HEK293 (cell line): ENCODE measurements around the gene CBY1.

ENCODE experiments used
- GLIS1 ChIP-seq: fragments of 450-650 bp; formaldehyde crosslinking; IDR thresholded peaks from 2 replicates; pipeline ENCODE4 v1.5.1; 2016; ENCODE audit warnings: missing biosample characterization, missing genetic modification characterization
- HIC1 ChIP-seq: fragments of 450-650 bp; formaldehyde crosslinking; IDR thresholded peaks from 2 replicates; pipeline ENCODE4 v1.5.1; 2016; ENCODE audit warnings: missing biosample characterization, missing genetic modification characterization
- KLF9 ChIP-seq: fragments of 450-650 bp; formaldehyde crosslinking; IDR thresholded peaks from 2 replicates; pipeline ENCODE4 v1.5.1; 2016; ENCODE audit warnings: missing biosample characterization, missing genetic modification characterization, low read depth
- MYNN ChIP-seq: fragments of 450-650 bp; formaldehyde crosslinking; IDR thresholded peaks from 2 replicates; pipeline ENCODE4 v1.5.1; 2016; ENCODE audit warnings: missing biosample characterization, missing genetic modification characterization, borderline replicate concordance
- TSHZ1 ChIP-seq: fragments of 450-650 bp; formaldehyde crosslinking; IDR thresholded peaks from 2 replicates; pipeline ENCODE4 v1.5.1; 2016; ENCODE audit warnings: missing biosample characterization, missing genetic modification characterization, borderline replicate concordance
- YY2 ChIP-seq: fragments of 450-650 bp; formaldehyde crosslinking; IDR thresholded peaks from 2 replicates; pipeline ENCODE4 v1.5.1; 2016; ENCODE audit warnings: missing biosample characterization, missing genetic modification characterization
- ZBTB8A ChIP-seq: fragments of 450-650 bp; formaldehyde crosslinking; IDR thresholded peaks from 2 replicates; pipeline ENCODE4 v1.5.1; 2016; ENCODE audit warnings: missing biosample characterization, missing genetic modification characterization
- ZNF140 ChIP-seq: fragments of 450-650 bp; formaldehyde crosslinking; IDR thresholded peaks from 2 replicates; pipeline ENCODE4 v1.5.1; 2016; ENCODE audit warnings: missing biosample characterization, missing genetic modification characterization
- ZNF157 ChIP-seq: fragments of 450-650 bp; formaldehyde crosslinking; IDR thresholded peaks from 2 replicates; pipeline ENCODE4 v1.5.1; 2016; ENCODE audit warnings: missing biosample characterization, missing genetic modification characterization
- ZNF280C ChIP-seq: fragments of 450-650 bp; formaldehyde crosslinking; IDR thresholded peaks from 2 replicates; pipeline ENCODE4 v1.5.1; 2016; ENCODE audit warnings: missing biosample characterization, missing genetic modification characterization
- ZNF302 ChIP-seq: fragments of 450-650 bp; formaldehyde crosslinking; IDR thresholded peaks from 2 replicates; pipeline ENCODE4 v1.5.1; 2016; ENCODE audit warnings: missing biosample characterization, missing genetic modification characterization, low read depth
- ZNF324 ChIP-seq: fragments of 450-650 bp; formaldehyde crosslinking; IDR thresholded peaks from 2 replicates; pipeline ENCODE4 v1.5.1; 2016; ENCODE audit warnings: missing biosample characterization, missing genetic modification characterization
- ZNF366 ChIP-seq: fragments of 450-650 bp; formaldehyde crosslinking; conservative IDR thresholded peaks from 2 replicates; pipeline ENCODE4 v1.5.1; 2016; ENCODE audit warnings: missing biosample characterization, missing genetic modification characterization
- ZNF391 ChIP-seq: fragments of 450-650 bp; formaldehyde crosslinking; IDR thresholded peaks from 2 replicates; pipeline ENCODE4 v1.5.1; 2016; ENCODE audit warnings: low read depth, missing biosample characterization, missing genetic modification characterization, borderline replicate concordance
- ZNF423 ChIP-seq: fragments of 450-650 bp; formaldehyde crosslinking; IDR thresholded peaks from 2 replicates; pipeline ENCODE4 v1.5.1; 2016; ENCODE audit warnings: missing biosample characterization, missing genetic modification characterization
- ZNF48 ChIP-seq: fragments of 450-650 bp; formaldehyde crosslinking; IDR thresholded peaks from 2 replicates; pipeline ENCODE4 v1.5.1; 2016; ENCODE audit warnings: missing biosample characterization, missing genetic modification characterization
- ZNF501 ChIP-seq: fragments of 450-650 bp; formaldehyde crosslinking; IDR thresholded peaks from 2 replicates; pipeline ENCODE4 v1.5.1; 2016; ENCODE audit warnings: missing biosample characterization, missing genetic modification characterization
- ZNF521 ChIP-seq: fragments of 450-650 bp; formaldehyde crosslinking; IDR thresholded peaks from 2 replicates; pipeline ENCODE4 v1.5.1; 2017; ENCODE audit warnings: missing biosample characterization, mild to moderate bottlenecking, missing genetic modification characterization
- ZNF530 ChIP-seq: fragments of 450-650 bp; formaldehyde crosslinking; IDR thresholded peaks from 2 replicates; pipeline ENCODE4 v1.5.1; 2016; ENCODE audit warnings: low read depth, missing biosample characterization, missing genetic modification characterization
- ZNF561 ChIP-seq: fragments of 450-650 bp; IDR thresholded peaks from 2 replicates; pipeline ENCODE4 v1.5.1; 2018; ENCODE audit warnings: missing biosample characterization, missing genetic modification characterization, borderline replicate concordance
- ZNF585B ChIP-seq: fragments of 450-650 bp; formaldehyde crosslinking; IDR thresholded peaks from 2 replicates; pipeline ENCODE4 v1.5.1; 2016; ENCODE audit warnings: missing biosample characterization, missing genetic modification characterization
- ZNF610 ChIP-seq: fragments of 450-650 bp; formaldehyde crosslinking; IDR thresholded peaks from 2 replicates; pipeline ENCODE4 v1.5.1; 2016; ENCODE audit warnings: missing biosample characterization, missing genetic modification characterization, borderline replicate concordance
- ZNF639 ChIP-seq: fragments of 450-650 bp; formaldehyde crosslinking; IDR thresholded peaks from 2 replicates; pipeline ENCODE4 v1.5.1; 2016; ENCODE audit warnings: missing biosample characterization, missing genetic modification characterization
- ZNF645 ChIP-seq: fragments of 450-650 bp; formaldehyde crosslinking; IDR thresholded peaks from 2 replicates; pipeline ENCODE4; 2016; ENCODE audit warnings: missing biosample characterization, missing genetic modification characterization
- ZNF677 ChIP-seq: fragments of 450-650 bp; IDR thresholded peaks from 2 replicates; pipeline ENCODE4 v1.5.0; 2018; ENCODE audit warnings: missing biosample characterization, mild to moderate bottlenecking, missing genetic modification characterization, moderate library complexity
- ZNF692 ChIP-seq: fragments of 450-650 bp; formaldehyde crosslinking; IDR thresholded peaks from 2 replicates; pipeline ENCODE4 v1.5.1; 2016; ENCODE audit warnings: missing biosample characterization, missing genetic modification characterization

Gene CBY1

GRCh38 chr22:38681582-38682335 lies 25.3 kb downstream of the CBY1 start, which contains the start of gene TOMM22 (continued):
- TF ChIP-seq ZNF585B (tag by site-specific recombination) (peak; percentile 4), ZNF157 (tag by site-specific recombination) (no peak), TSHZ1 (tag by site-specific recombination) (no peak), ZNF530 (tag by site-specific recombination) (no peak), ZNF692 (tag by site-specific recombination) (peak; percentile 93), ZNF302 (no peak), ZBTB8A (tag by site-specific recombination) (peak; percentile 99), KLF9 (tag by site-specific recombination) (peak; percentile 85), GLIS1 (0 out of 2 replicates have a peak, but pooled peaks have one; percentile 43), ZNF645 (0 out of 2 replicates have a peak, but pooled peaks have one; percentile 40), ZNF48 (no peak), ZNF677 (tag by site-specific recombination) (no peak), YY2 (tag by site-specific recombination) (peak; percentile 100), ZNF521 (tag by site-specific recombination) (no peak), ZNF423 (tag by site-specific recombination) (no peak), ZNF324 (tag by site-specific recombination) (peak; percentile 93), ZNF639 (tag by site-specific recombination) (peak; percentile 96), ZNF501 (tag by site-specific recombination) (peak; percentile 97), HIC1 (tag by site-specific recombination) (peak; percentile 96), ZNF391 (peak; percentile 96), ZNF561 (tag by site-specific recombination) (peak; percentile 78; the same call in 1 of the 2 replicates), ZNF280C (no peak), ZNF140 (tag by site-specific recombination) (no peak), MYNN (tag by site-specific recombination) (peak; percentile 45; the same call in 1 of the 2 replicates), ZNF366 (no peak; the same call in 1 of the 2 replicates), ZNF610 (tag by site-specific recombination) (peak; percentile 83; the same call in 1 of the 2 replicates)
